DMS 273 treated with DMSO at 0.1 percent for 48 hours (cell line): ENCODE measurements around the gene SUSD3.
"Not testable (repeated sequence)": the region's sequence is repeated elsewhere in the genome, so short reads cannot be mapped to it uniquely, and the experiment has no call there.

Source experiments
- DNase-seq: peaks from one replicate; lab custom pipeline; 2025; lab: John Stamatoyannopoulos, UW

The SUSD3 gene

DNA sequence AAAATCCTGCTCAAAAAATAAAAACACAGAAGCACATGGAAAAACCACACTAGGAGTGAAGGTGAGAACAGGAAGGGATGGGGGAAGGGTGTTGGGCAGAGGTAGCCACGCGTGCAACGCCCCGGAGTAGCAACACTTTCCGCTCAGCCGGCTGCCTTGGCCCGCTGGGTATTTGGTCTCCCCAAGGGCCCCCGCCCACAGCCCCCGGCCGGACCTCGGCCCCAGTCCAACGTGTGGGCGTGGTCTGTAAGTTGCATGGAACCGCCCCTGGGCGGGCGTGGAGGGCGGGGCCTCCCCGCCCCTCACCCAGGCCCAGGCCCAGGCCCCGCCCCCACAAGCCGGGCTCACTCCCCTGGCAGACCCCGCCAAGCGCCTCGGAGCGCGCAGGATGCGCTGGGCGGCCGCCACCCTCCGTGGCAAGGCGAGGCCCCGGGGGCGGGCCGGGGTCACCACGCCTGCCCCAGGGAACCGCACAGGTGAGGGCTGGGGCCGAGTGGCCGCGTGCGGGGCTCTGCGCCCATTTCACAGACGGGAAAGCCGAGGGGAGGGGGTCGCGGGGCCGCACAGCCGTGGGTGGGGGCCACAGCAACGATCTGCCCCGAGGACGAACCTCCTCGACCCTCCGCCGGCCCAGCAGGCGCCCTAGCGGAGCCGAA is at the start of gene SUSD3:
Gene SUSD3 (plus strand): TSS at position 347 of the 656 bp plus-strand sequence. CDS start 42 bp downstream, at position 389.
- DNase-seq = no peak

DNA sequence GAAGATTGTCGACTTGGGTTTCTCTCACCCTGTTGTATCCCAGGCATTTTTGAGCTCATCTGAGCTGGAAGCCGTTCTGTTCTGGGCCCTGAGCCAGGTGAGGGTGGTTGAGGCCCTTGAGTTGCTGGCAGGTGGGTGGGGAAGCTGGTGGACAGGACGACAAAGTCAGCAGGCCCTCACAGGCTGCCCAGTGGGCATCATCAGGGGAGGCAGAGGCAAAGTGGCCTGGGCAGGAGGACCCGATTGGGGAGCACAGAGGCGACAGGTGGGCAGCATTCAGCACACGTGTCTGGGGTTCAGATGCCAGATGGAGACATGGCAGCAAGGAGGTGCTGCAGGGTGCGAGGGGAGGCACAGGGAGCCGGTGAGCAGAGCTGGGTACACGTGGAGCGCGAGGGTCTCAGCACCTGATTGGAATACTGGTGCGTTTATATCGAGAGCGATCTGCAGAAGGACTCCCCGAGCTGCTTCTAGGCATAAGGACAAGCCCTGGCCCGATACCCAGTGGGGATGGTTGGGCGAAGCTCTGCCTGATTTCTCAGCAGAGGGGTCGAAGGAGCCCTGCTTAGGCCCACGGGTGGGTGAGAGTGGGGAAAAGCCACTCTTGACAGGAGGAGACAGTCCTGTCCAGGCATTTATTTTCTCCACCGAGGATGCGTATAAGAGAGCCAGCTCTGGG is 49.0 kb upstream of the SUSD3 start:
- no peak for DNase-seq

DNA sequence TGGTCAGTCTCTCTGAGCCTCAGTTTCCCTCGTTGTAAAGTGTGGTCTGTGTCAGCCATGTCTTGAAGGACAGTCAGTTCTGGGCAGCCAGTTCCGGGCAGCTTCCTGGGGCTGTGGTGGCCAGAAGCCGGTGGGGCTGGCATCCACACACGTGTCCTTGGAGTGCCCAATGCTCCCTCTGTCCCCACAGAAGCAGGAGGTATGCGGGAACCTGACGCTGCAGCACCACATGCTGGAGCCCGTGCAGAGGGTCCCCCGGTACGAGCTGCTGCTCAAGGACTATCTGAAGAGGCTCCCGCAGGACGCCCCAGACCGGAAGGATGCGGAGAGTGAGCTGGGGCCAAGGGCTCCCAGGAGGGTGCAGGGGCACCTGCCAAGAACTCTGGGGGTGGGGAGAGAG is 48.4 kb upstream of the SUSD3 start:
- no peak for DNase-seq

DNA sequence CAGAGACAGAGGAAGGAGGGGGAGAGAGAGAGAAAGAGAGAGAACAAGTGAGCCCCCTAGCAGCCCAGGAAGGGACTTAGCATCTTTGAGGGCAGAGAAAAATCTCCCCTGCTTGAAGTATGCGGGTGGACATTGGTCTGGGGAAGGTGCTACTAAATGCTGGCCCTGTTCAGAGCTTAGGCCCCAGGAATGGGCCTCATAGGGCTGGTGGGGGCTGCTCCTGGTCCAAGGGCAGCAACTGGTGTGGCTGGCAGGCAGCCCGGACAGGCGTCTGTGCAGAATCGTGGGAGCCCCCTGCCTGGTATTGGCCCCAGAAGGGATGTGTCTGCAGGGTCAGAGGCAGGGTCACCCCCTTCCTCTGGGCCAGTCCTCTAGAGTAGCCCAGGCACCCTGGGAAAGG is 47.8 kb upstream of the SUSD3 start:
- no peak for DNase-seq

DNA sequence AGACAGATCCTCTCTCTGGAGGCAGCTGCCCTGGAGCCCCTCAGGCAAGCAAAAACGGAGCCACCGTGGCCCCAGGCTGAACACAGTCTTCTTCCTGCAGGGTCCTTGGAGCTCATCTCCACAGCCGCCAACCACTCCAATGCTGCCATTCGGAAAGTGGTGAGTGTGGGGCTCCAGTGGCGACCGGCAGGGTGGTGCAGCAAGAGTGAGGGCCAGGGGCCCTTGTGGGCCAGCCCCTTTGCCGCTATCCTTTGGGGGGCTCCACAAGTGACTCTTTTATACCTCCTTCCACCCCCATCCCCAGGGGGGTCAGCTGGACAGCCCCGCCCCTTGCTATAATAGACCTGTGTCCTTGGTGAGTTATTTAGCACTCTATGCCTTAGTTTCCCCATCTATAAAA is 47.4 kb upstream of the SUSD3 start:
- DNase-seq = no peak

DNA sequence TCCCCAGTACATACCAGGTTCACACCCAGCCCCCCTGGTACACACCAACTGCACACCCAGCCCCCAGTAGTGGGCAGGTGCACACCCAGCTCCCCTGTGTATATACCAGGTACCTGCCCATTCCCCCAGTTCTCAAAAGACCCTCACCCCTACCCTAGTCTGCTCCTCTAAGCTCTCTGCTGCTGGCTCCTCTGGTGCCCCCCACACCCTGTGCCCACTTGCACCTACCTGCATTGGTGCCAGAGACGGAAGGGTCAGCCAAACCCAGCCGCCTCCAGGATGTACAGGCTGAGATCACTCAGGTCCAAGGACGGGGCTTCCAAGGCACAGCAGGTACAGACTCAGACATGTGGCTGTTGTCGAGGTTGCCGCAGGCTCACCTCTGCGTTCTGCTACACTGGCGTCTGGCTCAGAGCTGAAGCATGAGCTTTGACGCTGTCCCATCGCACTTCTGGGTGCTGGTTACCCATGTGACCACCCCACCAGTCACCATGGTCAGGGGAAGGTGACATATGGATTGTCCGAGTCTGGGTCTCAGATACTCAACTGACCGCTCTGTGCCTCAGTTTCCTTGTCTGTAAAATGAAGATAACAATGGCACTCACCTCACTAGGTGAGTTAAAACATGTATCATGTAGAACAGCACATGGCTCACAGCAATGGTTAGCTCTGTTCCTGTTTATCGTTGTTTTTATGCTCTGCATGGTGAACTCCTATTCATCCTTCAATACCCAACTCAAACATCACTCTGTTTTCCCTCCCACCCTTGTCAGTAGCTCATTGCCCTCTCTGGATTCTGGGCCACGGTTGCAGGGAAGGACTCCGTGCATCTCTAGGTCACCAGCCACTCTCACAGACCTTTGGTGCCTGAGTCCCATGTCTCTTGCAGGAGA is 45.3 kb upstream of the SUSD3 start:
- no peak for DNase-seq

DNA sequence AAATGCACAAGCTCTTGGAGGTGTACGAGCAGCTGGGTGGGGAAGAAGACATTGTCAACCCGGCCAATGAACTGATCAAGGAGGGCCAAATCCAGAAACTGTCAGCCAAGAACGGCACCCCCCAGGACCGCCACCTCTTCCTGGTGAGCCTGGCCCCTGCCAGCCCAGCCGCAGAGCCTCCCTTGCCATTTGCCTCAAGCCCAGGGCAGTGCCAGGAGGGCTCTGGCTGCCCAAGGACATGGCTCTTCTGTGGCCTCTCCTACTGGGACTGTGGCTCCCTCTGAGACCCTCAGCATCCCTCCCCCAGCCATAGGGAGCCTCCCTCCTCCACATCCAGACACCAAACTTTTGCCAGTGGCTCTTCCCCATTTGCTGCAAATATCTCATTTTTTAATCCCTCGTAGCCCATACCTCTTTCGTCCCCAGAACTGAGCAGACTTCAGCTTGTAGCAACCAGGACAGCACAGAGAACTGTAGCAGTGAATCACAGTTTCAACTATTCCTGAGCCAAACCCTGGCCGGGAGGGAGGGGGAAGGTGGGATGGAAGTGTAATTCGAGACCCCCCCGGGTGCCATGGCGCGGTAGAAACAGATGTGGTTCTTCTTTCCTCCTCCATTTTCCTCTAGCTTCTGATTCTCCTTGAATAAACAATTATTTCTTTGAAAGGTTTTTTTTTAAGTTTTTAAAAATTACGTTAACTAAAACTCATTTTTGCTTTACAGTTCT is 44.5 kb upstream of the SUSD3 start:
- DNase-seq = no peak

DNA sequence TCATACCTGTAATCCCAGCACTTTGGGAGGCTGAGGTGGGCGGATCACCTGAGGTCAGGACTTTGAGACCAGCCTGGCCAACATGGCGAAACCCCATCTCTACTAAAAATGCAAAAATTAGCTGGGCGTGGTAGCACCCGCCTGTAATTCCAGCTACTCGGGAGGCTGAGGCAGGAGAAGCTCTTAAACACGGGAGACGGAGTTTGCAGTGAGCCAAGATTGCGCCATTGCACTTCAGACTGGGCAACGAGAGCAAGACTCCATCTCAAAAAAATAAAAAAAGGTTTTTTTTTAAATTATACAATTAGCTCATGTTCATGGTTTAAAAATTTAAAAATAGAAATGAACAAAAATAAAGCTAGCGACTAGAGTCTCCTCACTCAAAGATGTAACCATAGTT is 43.3 kb upstream of the SUSD3 start:
- DNase-seq = not testable (repeated sequence)

DNA sequence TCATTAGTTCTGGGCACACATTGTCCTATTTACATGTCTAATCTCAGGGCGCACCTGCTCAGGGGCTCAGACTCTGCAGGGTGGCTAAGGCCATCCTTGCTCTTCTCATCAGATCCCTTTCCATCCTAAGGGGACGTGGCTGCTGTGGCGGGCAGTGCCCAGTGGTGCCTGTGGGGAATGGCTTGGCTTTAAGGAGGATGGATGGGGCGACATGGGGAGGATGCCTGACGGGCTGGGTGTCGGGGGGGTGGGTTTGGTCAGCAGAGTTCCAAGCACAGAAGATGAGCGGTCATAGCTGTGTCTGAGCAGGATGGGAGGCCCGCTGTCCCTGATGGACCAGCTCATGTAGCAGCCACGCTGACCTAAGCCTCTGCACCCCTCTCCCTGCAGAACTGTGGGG is 40.9 kb upstream of the SUSD3 start:
- no peak for DNase-seq

DNA sequence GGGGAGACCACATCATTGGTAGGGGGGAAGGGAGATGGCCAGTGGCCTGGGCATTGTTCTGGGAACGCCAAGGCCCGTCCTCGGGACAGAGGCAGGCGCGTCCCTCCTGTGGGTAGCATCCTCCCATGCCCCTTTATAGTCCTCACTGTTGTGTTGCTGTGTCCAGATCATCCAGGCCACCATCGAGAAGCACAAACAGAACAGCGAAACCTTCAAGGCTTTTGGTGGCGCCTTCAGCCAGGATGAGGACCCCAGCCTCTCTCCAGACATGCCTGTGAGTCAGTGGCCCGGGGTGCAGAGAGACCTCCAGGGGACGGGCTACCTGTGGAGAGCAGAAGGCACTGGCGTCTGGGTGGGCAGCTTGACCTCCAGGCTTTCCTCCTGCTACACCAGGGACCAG is 38.4 kb upstream of the SUSD3 start:
- no peak for DNase-seq

DNA sequence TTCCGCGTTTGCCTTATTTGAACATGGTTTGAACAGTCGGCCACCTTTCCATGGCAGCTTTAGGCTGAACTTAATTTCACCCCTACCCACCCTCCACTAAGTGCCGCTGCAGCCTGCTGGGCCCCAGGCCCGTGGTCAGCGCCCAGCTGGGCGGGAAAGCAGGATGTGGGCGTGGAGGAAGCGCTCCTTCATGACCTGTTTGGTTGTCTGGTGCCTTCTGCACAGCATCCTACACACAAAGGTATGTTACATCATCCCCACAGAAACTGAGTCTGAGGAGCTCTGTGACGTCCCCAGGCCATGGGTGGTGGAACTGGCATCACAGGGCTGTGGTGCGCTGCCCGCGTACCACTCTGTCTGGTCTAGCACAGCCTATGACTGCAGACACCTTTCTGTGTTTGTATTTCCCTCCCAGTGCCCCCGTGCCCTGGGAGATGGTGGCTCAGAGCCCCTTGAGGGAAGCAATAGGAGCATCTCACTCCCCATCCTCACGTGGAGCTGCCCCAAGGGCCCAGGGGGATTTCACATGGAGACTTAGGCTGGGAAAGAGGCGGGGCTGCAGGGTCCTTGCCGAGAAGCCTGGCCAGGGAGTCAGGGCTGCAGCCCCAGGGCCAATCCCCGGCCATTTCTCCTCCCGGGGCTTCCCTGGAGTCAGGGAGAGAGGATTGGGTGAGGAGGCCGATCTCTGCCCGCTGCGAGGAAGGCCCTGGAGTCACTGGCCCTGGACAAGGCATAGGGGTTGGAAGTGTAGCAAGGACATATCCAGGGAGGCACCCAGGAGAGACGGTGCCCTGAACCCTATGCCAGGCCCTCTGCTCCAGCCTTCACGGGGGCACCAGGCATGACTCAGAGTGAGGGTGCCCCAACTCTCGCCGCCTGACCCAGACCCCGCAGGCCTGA is 37.5 kb upstream of the SUSD3 start:
- no peak for DNase-seq

DNA sequence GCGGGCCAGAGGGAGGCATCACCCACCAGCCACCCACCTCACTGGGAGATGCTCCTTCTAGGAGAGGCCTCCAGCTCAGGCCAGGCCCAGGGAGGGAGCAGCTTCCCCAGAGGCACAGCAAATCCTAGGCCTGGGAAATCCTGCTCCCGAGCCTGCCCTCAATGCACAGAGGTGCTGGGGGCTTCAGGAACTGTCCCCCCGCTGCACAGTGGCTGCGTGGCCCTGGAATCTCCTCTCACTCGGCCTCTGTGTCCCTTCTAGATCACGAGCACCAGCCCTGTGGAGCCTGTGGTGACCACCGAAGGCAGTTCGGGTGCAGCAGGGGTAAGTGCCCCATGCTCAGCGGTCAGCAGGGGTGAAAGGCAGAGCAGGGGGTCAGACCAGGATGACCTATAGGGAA is 36.4 kb upstream of the SUSD3 start:
- no peak for DNase-seq

DNA sequence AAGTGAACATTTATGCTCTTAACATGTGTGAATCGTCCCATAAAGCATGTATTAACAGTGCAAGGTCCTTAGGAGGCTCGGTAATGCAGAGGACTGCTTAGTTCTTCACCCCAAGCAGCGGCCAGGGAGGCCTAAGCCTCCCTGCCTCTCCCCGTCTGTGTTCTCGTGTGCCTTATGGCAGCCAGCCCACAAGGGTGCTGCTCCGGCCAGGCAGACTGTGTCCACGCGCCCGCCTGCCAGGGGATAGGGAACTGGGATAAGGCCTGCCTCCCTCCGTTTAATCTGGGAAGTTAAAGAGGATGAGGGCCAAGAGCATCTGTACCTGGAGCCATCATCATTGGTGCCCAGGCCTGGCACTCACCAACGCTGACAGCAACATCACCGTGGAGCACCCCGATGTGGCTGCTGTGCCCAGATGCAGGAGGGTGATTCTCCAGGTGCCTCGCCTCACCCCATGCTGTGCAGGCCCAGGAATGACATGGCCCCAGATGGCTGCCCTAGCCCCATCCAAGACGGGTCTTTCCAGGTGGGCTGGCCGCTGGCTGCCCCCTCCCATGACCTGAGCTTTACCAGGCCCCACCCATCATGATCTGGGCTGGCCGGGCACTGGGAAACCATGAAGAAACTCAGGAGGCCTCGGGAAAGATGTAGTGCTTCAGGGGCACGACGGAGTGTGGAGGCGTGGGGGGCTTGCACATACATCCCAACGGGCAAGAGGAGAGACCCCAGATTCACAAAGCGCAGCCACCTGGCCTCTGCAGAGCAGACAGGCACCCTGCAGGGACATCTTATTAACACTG is 35.6 kb upstream of the SUSD3 start:
- no peak for DNase-seq

DNA sequence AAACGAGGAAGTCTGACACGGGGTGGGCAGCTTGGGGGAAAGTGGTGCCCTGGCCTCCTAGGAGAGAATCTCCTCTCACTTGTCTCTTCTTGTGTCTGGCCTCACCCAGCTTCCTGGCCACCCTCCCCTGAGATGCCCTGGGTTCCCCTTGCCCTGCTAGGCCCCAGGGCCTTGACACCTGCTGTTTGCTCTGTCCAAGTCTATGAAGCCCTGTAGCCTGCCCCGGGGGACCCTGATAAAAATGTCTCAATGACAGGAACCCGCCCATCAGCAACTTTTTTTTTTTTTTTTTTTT is 35.0 kb upstream of the SUSD3 start:
- DNase-seq = no peak

DNA sequence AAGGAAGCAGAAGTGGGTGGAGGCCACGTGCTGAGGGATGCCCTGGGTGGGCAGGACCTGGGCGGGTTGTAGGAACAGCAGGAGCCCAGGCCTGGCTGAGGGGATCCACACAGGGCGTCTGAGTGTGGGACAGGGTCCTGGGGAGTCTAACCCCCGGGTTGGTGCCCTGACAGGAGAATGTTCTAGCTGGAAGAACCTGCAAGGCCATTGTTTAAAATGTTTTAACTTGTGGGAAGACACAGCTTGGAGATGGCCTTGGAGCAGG is 33.9 kb upstream of the SUSD3 start:
- DNase-seq = no peak

DNA sequence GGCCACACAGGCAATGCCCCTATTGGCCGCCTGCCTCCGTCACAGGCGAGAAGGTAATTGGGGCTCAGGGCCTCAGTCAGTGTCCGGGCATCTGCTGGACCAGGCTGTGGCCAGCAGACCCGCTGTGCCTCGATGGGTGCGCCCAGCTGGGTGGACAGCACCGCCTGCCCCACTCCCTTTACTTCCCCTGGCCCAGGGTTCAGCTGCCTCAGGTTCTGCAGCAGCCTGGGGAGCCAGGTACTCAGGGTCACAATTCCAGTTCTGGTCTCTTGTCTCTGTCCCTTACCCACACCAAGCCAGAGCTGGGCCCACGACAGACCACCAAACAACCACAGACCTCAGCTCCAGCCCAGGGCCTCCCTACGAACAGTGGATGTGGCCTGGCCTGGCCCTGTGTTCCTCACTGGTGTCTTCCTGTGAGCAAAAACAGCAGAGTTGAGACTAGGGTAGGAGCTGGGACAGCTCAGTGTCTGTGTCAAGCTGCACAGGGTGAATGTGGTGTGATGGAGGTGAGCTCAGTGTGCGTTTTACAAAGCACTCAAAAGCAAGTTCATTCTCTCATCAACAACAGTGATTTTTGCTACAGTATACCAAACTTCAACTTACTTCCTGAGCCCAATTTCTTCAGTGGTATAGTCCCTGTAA is 33.4 kb upstream of the SUSD3 start:
- no peak for DNase-seq

DNA sequence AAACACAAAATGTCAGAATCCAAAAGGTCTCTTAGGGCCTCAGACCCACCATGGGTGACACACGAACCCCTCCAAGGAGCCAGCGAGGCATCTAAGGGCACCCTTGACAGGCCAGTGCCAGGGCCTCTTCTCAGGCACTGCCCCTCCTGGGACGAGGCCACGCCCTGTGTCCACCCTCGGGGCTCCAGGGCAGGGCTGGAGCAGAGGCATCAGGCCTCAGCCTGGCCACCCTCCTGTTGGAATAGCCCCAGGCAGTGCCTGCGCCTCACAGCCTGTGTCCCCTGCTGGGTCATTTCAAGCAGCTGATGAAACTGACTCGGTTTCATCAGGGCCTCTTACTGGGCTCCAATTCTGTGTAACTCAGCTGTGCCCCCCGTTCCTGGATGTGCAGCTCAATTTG is 32.8 kb upstream of the SUSD3 start:
- no peak for DNase-seq

DNA sequence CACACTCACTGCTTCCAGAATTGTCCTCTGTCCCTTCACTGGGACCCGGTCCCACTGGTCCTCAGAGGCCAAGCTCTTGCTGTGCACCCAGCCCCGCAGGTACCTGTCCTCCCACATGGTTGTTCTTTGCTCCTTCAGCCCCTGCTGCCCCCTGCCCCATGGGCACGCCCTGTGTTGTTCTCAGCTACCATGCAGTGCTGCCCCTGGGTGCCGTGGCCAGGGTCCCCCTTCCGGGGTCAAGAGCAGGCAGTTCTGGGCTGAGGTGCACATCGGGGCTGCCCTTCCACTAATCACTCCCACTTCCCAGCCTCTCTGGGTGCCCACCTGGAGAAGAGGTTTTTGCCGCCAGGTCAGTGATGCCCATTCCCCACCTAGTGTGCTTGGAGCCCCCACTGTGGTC is 31.9 kb upstream of the SUSD3 start:
- no peak for DNase-seq

DNA sequence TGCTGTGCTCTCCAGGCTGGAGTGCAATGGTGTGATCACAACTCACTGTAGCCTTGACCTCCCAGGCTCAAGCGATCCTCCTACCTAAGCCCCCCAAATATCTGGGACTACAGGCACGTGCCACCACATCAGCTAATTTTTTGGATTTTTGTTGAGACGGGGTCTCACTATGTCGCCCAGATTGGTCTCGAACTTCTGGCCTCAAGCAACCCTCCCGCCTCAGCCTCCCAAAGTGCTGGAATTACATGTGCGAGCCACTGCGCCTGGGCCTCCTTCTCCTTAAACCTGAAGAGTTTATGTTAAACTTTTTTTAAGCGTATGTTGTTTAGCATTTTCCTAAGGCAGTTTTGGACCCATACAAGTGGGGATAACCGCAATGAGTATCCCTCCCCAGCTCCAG is 30.8 kb upstream of the SUSD3 start:
- DNase-seq = no peak

DNA sequence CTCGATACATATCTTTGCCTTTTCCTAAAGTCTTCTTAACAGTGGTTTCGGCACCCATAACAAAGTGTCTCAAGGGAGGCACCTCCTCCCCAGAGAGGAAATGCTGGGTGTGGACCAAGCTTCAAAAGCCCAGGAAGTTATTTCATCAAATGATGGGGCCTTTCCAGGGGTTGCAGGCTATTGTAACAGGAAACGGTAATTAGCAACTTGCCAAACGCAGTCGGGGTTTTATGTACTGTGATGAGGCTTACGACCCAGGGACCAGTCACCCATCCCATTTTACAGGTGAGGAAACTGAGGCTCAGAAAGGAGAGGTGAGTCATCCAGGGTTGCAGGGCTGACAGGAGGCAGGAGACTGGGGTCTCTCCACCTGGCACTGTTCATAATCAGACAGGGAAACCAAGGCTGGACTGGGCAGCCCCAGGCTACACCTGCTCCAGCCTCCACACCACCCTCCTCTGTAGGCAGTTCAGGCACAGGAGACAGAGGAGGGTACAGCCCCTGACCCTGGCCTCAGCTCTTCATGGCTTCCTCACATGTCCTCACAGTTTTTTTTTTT is 30.0 kb upstream of the SUSD3 start:
- DNase-seq = no peak
